ENCODE measurements around the gene RFFL. TPM values are rescaled to one million over a fixed set of nuclear protein-coding genes. Genes with fewer than 3 reads are reported as not detected.

Gene RFFL
- total RNA-seq, 2 experiments from 2014 or later, result 11.3 to 12.0 TPM

DNA sequence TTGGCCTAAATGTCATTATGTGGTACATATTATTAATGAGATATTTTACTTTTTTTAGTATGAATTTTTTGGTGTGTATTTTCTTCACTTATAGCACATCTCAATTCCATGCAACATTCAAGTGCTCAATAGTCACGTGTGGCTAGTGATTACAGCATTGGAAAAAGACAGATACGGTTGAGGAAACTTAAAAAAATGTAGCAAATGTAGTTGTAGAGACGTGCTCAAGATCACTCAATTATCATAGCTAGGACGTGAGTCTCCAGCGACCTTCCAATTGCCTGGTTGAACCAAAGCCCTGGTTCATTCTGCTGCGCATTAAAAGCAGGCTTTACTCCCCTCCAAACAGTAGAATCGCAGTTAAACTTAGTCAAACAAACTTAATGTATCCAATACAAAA, 84.4 kb downstream of the RFFL start:
- peaks cover 16% of the 10 kb centered on the region for H3K36me3 Mint-ChIP-seq (ENCODE audit: low read depth)
- peak overlapping the region; percentile 97 for H3K27ac Mint-ChIP-seq
- intact Hi-C loops (cut with micrococcal nuclease), result no loop called here
- no peaks in the 10 kb centered on the region for H3K9me3 Mint-ChIP-seq
- peak overlapping the region; percentile 94 for H3K4me3 Mint-ChIP-seq
- H3K4me1 Mint-ChIP-seq (ENCODE audit: low read depth), result peaks cover 40% of the 10 kb centered on the region
- CTCF ChIA-PET, result interaction anchor here (1.0 to 1.4 kb wide), 2 partner anchors 14 to 559 kb away, joined by 3 read pairs; no protein-coding TSS in a partner anchor
- no peak for DNase-seq
- no peaks in the 10 kb centered on the region for H3K27me3 Mint-ChIP-seq
- POLR2A ChIA-PET, result interaction anchor here (0.5 to 6.3 kb wide), 5 partner anchors 15 to 482 kb away, joined by 6 to 51 read pairs (median 8); partner anchors contain the start of genes CCT6B, RAD51D and ZNF830
- no peak for TF ChIP-seq CTCF (IDR thresholded peaks at IDR 0.05)
- no peak for ATAC-seq

- no peak overlapping the region for H3K4me3 Mint-ChIP-seq
- ChIA-PET CTCF (interaction anchor here (0.7 to 1.7 kb wide), 10 partner anchors 8 to 433 kb away, joined by 3 to 5 read pairs (median 4); no protein-coding TSS in a partner anchor), POLR2A (interaction anchor here (0.6 to 1.8 kb wide), 2 partner anchors 14 to 25 kb away, joined by 3 to 8 read pairs; partner anchors contain the start of genes CCT6B and ZNF830)
- H3K27ac Mint-ChIP-seq, result peak overlapping the region; percentile 1
- intact Hi-C loops (cut with micrococcal nuclease), result no loop called here
- H3K27me3 Mint-ChIP-seq, result no peaks in the 10 kb centered on the region
- TF ChIP-seq CTCF (IDR thresholded peaks at IDR 0.05), result no peak
- H3K4me1 Mint-ChIP-seq (ENCODE audit: low read depth), result peaks cover 17% of the 10 kb centered on the region
- no peaks in the 10 kb centered on the region for H3K9me3 Mint-ChIP-seq
- DNase-seq (no peak), ATAC-seq (peak; percentile 71)
- no peaks in the 10 kb centered on the region for H3K36me3 Mint-ChIP-seq (ENCODE audit: low read depth)
These were observed 88.4 kb downstream of the RFFL start for GRCh38 chr17:34974794-34975785.

DNA sequence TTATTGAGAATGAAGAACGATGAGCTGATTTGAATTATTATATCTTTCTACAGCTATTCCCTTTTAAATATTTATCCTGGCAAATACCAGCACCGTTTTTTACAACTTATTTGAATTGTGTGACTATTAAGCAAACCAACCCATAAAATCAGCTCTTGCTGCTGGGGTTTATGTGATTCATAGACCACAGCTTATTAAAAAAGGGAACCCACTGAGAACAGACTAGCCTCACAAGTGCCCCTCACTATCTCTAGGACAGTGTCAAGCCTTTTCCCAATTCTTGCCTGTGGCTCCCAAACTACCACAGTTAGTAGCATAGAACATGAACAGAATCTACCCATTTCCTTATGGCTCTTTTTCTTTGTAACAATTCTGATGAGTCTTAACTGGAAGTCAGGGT, 89.3 kb downstream of the RFFL start:
- TF ChIP-seq CTCF (IDR thresholded peaks at IDR 0.05), result no peak
- ATAC-seq (no peak), DNase-seq (no peak)
- Mint-ChIP-seq H3K9me3 (no peaks in the 10 kb centered on the region), H3K27me3 (no peaks in the 10 kb centered on the region), H3K4me1 (ENCODE audit: low read depth) (peaks cover 11% of the 10 kb centered on the region), H3K36me3 (ENCODE audit: low read depth) (peaks cover 2% of the 10 kb centered on the region), H3K27ac (no peak overlapping the region), H3K4me3 (no peak overlapping the region)
- ChIA-PET CTCF (interaction anchor here (0.7 to 1.8 kb wide), 11 partner anchors 8 to 432 kb away, joined by 3 to 6 read pairs (median 4); partner anchors contain the start of genes CCT6B and ZNF830), POLR2A (interaction anchor here (0.5 to 1.8 kb wide), 5 partner anchors 10 to 561 kb away, joined by 3 to 9 read pairs (median 3); partner anchors contain the start of genes CCT6B and ZNF830)
- intact Hi-C loops (cut with micrococcal nuclease), result no loop called here

DNA sequence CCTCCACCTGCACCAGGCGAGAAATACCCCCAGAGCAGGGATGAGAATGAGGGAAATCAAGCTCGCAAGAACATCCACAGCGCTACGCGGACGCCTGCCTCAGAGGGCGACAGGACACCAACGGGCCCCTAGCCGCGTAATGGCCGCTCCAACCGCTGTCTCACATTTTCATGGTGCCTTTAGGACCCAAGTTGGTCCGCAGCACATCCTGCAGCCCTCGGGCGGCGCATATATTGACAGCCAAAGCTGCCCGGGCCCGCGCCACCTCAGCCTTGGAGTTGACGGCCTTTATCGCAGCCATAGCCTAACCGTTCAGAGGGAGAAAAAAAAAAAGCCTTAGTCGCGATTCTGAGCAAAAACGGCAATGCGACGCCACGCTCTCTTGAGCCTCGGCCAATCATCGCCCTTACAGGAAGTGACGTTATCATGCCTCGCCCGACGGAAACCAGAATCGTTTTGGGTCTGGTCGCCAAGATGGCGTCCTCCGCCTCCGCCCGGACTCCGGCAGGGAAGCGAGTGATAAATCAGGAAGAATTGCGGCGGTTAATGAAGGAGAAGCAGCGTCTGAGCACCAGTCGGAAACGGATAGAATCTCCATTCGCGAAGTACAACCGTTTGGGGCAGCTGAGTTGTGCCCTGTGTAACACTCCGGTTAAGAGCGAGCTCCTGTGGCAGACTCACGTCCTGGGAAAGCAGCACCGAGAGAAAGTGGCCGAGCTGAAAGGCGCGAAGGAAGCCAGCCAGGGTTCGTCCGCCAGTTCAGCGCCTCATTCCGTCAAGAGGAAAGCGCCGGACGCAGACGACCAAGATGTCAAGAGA, 102.2 kb downstream of the RFFL start, which contains the start of the genes CCT6B and ZNF830:
Gene CCT6B, minus strand, starts transcription at position 368 of the 819 bp plus-strand sequence. Its CDS starts 67 bp downstream, at position 301.
Gene ZNF830, plus strand, starts transcription at position 448 of the 819 bp plus-strand sequence. Its CDS starts 27 bp downstream, at position 475.
- DNase-seq (peak; percentile 96), ATAC-seq (peak; percentile 91)
- CTCF ChIA-PET, result interaction anchor here (1.2 to 2.0 kb wide), 2 partner anchors 13 to 129 kb away, joined by 3 to 5 read pairs; no protein-coding TSS in a partner anchor
- Mint-ChIP-seq H3K27ac (peak within 1 kb of the TSS; percentile 100), H3K27me3 (peaks cover 4% of the 10 kb centered on the region), H3K4me3 (peak within 1 kb of the TSS; percentile 99), H3K36me3 (ENCODE audit: low read depth) (peaks cover 26% of the 10 kb centered on the region), H3K4me1 (ENCODE audit: low read depth) (peaks cover 21% of the 10 kb centered on the region), H3K9me3 (no peaks in the 10 kb centered on the region)
- TF ChIP-seq CTCF (IDR thresholded peaks at IDR 0.05), result no peak
- intact Hi-C loops (cut with micrococcal nuclease), result loop anchor here (1.0 kb wide), 1 partner anchor 20 kb away; no protein-coding TSS in a partner anchor
- POLR2A ChIA-PET, result interaction anchor here (0.7 to 6.8 kb wide), 11 partner anchors 10 to 161 kb away, joined by 3 to 51 read pairs (median 3); partner anchors contain the start of gene LIG3

All from activated CD8-positive, alpha-beta T cell treated with anti-CD3 and anti-CD28 coated beads for 36 hours (primary cell).